NCI-H2107 treated with DMSO at 0.1 percent for 48 hours (cell line): ENCODE measurements around the gene FOXN3.
A peak's percentile ranks its signal among the peaks of the same experiment; 100 is the strongest.
"Not testable (repeated sequence)": the region's sequence is repeated elsewhere in the genome, so short reads cannot be mapped to it uniquely, and the experiment has no call there.

Experiments used
- DNase-seq: peaks from one replicate; lab custom pipeline; 2025; ENCODE audit not compliant: unreplicated experiment; lab: John Stamatoyannopoulos, UW

Gene FOXN3

DNA sequence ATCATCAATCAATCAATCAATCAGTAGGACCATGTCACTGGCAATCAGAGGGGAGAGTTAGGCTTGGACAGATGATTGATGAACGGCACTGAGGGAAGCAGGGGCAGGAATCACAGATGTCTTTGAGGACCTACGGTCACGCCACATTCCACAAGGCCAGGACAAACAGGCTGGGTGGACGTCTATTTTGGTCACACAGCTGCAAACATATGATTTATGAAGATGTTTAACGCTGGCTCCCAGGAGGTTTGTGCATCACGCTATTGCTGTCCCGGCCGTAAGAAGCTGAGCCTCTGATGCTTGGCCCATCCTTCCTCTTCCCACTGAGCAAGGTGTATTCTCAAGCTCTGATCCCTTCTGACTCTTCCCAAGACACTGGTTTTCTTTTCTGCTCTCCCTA is 160.8 kb downstream of the FOXN3 start:
- no peak for DNase-seq

DNA sequence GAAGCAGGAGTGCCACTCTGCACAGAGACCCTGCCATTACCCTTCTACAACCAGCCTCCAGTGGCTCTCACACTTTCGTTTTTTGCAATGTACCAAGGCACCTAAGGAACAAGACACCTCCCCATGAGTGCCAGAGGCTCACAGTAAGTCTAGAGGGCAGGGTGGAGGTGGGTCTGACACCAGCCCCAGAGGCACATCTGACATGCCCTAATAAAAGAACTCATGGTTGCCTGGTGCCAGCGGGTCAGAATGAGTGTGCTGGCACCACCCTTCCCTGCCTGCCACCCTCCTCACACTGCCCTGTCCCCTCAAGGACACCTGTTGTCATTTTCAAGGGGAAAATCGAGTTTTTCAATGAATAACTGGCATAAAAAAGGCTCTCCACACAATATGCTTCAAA is 161.2 kb downstream of the FOXN3 start:
- no peak for DNase-seq

DNA sequence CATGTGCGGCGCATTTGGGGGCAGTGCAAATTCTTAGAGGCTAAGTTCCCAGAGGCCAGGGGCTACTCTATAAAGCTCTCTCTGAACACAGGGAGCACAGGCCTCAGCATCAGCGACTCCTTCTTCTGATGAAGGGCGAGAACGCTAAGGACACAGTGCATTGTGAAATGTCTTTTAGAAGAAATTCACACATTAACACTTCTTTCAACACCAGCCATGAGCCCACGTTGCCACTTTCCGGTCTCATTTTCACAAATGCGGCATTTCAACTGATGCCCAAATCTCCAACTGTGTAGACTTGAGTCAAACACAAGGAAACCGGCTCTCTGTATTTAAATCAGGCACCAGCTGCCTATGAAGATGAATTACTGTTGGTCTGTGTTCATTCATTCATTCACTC is 162.0 kb downstream of the FOXN3 start:
- DNase-seq, result no peak

DNA sequence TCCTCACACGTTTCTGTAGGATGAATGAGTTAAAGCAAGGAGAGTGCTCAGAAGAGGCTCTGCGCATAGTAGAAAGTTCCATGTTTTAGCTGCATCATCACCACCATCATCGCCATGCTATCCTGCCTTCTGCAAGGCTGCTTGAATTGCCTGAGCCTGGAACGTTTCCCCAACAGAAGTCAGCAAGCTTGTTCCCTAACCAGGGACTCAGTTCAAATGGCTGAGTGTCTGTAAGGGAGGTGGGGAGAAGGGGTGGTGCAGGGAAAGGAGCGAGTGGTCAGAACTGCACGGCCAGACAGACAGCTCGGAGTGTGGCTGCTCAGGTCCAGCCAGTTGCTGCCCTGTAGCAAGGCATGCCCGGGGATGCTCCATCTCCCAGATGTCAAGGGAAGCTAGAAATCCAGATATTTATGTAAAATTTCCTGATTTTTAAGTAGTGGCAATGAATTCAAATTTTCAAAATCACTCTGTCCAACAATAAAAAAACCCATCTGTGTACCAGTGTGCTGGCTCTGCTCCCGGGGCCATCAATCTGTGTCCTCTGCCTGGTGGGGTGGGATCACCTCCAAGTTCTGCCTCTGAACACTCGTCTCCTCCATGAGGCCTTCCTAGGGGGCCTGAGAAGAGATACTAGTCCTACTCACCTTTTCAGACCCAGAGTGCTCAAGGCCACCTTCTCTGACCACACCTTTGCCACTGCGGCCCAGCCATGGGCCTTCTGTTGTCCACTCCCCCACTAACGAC is 162.7 kb downstream of the FOXN3 start:
- peak; percentile 25 for DNase-seq

DNA sequence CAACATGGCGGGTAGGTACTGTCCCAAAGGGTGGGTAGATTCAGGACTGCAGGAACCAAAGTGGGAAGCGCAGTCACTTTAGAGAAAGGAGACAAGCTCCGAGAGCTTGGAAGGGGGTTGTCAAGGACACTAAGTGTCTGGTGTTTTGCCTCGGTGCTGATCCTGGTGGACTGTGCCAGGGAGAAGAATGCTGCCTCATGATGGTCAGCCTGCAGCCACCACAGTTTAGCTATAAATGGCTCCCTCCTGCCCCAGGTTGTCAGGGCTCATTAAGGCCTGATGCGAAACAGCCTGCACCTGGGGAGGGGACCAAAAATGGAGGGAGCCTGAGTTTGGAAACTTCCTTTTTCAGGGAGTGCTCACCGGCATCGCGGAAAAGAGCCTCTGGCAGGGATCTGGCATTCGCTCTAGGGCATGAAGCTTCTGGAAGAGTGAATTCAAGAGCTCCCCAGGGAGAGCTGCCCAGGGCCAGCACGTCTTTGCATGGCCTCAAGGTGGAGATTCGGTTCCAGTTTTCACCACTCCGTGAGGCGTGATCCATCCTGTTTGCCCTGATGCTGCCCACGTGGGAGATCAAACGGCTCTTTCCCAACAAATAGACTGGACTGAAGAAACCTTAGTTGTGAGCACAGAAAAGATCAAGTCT is 164.0 kb downstream of the FOXN3 start:
- DNase-seq, result no peak

DNA sequence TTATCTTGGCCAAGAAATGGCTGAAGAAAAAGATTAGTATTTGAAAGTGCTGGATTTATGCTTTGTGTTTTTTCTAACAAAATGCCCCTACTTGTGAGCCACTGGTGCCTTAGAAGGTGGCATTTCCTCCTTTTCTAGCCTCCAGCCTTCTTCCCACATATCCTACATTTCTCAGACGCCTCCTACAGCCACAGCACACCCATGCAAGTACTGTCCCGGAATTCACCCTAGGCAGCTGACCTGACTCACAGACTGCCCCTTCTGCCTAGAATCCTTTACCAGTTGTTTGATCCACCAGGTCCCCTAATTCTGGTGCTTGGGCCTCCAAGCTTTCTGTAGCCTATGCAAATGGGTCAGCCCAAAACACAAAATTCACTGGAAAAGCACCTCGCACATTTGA is 166.0 kb downstream of the FOXN3 start:
- no peak for DNase-seq

DNA sequence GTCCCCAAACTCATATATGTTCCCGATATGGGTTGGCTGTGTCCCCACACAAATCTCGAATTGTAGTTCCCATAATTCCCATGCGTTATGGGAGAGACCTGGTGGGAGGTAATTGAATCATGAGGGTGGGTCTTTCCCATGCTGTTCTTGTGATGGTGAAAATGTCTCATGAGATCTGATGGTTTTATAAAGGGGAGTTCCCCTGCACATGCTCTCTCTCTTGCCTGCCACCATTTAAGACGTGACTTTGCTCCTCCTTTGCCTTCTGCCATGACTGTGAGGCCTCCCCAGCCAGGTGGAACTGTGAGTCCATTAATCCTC is 166.4 kb downstream of the FOXN3 start:
- DNase-seq, result not testable (repeated sequence)

DNA sequence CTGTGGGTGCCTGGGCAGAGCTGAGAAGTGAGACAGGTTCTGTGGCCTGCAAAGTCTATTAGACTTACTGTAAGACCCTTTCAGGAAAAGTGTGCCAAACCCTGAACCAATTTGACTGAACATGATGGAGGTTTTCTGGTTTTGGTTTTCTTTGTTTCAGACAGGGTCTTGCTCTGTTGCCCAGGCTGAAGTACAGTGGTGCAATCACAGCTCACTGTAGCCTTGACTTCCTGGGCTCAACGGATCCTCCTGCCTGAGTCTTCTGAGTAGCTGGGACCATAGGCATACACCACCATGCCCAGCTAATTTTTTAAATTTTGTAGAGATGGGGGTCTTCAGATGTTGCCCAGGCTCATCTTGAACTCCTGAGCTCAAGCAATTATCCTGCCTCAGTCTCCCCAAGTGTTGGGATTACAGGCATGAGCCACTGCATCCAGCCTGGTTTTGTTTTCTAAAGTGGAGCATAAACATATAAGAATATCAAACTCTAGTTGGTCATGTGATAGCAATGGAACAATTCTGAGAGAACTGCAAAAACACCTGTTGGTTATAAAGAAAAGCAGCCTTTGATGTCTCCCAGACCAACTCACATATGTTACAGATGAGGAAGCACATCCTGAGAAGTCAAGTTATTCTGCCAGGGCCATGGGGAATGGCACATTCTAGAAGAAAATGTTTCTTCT is 166.9 kb downstream of the FOXN3 start:
- DNase-seq, result no peak

DNA sequence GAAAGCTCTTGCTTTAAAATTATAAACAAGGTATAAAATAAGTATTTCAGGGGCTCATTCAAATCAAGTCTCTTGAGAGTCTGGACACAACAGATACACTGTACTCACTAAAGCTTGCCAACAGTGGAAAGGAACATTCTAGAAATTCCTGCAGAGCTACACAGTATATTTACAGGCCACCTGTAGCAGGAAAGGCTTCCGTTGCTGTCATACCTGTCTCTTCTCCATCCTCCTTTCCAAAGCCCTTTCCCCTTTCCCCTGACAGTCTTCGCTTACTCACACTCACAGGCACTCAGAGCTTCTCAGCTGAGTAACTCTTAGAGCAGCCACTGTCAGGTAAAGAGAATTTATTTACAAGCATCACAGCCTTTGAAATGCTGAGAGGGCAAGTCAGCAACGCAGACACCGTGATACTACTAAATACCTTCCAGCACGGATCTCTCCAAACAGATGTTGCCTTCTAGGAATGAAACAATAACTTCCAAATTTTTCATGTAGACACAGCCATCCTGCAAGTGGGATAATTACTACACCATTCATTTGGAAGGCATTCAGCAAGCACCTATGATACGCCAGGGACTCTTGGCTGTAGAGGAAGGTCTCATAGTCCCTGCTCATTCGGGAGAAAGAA is 167.9 kb downstream of the FOXN3 start:
- DNase-seq, result no peak

DNA sequence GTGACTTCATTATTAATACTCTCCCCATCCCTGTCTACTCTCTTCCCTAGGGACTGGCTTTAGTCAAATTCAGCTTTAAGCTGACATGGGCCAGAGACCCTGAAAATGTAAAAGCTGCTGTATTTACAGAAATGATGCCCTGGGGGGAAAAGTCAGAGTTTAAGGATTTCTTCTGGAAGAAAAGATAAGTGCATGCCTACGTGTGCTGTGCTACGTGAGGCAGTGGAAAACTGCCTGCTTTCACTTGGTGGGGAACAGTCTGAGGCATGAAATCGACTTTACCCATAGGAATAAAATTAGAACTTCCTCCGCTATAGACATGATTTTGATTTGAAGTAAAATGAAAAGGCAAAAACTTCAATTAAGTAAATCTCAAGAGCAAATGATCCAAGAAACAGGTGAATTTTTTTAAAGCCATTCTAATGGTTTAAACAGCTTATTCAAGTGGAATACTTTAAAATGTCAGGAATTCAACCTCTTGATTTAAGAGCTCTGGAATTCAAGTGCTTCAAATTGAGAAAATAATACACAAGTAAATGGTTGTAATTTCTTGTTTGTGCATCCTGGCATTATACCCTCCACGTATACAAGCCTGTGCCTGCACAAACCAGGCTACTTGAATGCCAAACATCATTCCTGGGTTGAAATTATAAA is 168.5 kb downstream of the FOXN3 start:
- DNase-seq, result no peak

DNA sequence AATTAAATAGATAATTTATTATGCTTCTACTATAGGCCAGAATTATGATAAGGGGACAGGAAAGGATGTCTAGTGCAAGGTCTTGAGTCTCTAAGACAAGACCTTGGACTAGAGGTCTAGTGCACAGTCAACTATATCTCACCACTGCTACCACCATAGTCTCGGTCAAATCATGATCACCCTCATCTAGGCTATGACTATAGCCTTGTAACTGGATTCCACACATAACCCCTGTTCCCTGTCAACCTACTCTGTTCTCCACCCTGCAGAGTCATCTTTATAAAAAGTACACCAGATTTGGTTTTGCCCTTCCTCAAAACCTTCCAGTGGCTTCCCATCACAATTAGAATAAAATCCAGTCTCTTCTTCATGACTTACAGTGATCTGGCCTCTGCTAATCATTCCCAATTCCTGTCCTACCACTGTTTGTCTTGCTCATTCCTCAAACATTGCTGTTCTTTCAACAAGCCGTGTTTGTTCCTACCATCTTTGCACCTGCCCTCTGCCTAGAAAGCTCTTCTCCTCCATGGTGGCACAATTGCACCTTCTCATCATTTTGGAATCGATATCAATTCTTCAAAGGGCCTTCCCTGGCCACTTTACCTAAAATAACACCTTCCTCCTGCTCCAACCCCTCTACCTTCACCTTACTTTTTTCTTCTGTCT is 169.4 kb downstream of the FOXN3 start:
- DNase-seq, result no peak

DNA sequence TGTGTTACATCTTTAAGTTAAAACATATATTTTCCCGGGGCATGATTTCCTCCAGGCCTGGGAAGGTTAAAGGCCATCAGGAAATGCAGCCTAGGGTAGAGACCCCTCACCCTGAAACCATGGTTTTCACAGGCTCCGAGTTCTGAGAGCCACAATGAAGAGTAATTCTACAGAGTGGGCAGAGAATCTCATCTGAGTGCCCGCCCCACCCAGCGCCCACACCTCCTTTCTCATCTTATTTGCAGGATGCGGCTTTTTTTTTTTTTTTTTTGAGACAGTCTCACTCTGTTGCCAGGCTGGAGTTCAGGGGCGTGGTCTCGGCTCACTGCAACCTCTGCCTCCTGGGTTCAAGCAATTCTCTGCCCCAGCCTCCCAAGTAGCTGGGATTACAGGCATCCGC is 170.7 kb downstream of the FOXN3 start:
- no peak for DNase-seq

DNA sequence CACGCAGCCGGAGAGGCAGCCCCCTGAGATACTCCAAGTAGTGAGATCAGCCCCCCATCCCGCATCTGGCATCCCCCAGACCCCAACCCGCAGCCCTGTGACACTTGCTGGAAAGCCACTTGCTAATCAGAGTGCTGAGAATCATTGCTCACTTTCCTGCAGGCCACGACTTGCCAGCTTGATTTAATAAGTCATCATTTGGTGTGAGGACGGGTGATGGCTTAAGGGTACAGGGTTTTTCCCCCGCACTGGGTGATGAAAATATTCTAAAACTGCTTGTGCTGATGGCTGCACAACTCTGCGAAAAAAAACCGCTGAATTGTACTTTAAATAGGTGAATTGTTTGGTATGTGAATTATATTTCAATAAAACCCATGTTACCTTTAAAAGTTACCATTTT is 171.2 kb downstream of the FOXN3 start:
- no peak for DNase-seq

DNA sequence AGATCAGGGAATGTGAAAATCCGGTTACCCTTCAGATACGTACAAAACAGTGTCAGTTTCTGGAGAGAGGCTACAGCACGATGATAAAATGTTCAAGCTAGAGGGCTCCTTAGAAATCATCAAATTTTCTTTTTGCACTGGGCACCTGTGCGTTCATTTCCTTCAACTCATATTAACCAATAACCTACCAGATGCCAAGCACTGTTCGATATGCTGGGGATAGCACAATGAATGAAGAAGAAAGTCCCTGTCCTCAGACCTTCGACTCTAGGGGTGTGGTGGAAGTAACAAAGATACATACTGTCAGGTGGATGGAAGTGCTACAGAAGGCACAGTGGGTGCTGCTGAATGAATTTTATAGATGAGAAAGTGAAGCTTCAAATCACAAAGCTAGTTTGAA is 172.3 kb downstream of the FOXN3 start:
- DNase-seq, result no peak

DNA sequence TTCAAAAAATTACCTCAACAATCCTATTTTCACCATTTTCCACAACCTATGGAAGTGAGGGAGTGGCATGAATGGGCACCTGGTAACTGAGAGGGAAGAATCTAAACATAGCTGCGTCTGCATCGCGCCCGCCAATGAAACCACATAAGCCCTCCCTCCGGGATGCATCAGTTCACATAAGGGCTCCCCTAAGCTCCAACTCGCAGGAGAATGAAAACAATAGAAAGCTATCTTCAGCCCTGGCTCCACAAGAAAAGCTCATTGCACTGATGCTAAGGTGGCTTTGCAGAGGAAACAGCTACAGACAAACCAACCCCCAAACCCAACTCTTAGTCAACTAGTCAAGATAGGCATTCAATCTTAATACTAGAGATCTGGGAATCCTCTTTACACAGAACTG is 173.3 kb downstream of the FOXN3 start:
- DNase-seq, result peak; percentile 85

DNA sequence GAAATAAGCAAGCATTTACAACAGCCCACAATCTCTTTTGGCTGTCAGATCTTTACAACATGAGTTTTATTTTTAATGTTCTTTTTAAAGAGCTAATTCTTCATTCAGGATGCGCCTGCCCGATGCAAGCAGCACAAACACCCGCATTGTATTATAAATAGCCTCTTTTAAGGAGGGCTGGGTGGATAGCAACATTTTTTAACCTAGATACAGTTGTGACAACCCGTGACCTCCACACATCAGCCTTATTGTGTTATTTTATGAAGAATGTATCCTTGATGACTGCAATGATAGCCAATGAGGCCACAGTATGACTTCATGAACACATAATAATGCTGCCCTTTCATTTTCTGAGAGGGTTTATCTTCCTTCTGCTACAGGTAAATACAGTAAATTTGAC is 173.7 kb downstream of the FOXN3 start:
- no peak for DNase-seq

DNA sequence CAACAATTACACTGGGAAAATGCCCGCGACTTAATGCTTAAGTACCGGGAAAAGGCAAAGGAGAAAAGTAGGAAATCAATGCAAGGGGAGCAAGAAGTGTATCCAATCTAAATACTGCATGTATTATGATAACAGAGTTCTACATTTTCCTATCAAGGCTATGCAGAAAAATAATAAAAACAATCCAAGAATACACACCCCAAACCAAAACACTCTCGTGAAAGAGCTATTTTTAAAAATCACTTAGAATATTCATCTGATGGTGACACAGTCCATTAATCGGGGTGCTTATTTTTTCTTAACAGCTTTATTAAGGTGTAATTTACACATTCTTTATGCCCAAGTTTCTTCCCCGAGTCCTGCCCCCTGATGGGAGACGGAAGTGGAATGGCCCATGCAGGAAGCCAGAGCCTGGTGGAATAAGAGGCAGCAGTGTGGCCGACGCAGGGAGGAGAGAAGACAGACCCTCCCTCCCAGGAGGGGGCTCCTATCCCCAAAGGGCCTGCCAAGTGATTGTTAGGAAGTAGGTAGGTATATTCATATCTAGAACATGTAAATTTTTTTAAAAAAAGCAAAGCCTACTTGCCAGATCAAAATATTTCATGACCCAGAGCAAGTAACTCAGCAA is 174.3 kb downstream of the FOXN3 start:
- DNase-seq, result no peak

DNA sequence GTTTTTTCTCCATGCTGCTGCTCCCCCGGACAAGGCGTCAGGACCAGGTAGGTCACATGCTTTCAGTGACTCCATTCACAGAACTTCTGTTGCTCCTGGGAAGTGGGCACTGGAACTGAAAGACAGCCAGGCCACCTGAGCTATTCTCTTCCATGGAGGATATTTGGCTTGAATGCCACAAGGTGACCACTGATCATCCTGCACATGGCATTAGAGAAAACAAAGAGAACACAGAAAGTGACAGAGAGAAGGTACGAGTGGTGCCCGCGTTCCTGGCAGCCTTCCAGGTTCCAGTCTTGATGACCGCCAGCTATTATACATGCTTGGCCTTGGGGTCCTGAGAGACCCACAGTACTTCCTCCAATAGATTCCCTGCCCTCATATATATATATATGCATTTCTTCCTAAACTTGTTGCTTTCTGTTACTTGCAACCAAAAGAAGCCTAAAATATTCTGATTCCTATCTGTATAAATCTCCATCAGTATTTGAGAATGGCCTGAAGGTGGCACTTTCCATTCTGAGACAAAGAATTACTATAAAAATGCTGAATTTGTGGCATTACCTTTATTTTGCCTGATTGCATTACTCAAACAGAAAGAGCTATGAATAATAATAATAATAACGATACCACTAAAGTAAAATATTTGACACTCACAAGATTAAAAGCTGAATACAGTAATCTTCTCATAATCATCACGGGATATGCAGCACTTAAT is 174.9 kb downstream of the FOXN3 start:
- DNase-seq, result no peak

DNA sequence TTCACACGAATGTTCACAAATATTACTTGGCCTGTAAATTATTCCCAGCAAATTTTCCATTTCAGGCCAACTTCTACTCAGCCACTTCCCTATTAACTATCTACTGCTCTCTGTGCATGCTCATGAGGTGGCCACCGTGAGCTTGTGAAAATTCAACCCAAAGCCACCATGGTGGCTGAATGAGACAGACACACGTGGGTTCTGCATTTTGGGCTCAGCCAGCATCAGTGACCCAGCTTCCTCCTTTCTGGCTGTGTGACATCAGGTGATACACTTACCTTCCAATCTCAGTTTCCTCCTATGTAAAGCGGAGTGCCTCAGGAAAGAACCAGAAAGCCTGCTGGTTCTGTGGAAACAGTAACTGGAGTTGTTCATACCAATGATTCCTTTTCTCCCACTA is 175.8 kb downstream of the FOXN3 start:
- no peak for DNase-seq

DNA sequence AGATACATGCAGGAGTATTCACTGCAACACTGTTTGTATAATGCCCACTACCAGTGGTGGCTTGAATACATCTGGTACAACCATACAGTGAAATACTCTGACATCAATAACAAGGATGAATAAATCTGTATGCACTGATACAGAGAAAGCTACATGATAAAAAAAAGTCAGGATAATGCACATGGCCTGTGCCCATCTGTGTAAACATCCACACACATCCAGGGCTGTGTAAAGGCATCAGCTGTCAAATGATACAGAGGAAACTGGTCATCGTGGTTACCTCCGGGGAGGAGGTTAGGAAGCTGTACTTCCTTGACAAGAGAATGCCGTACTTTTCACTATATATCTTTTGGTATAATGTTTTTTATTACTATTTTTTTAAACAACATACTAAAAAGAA is 176.6 kb downstream of the FOXN3 start:
- no peak for DNase-seq
